SKM-1 (cell line): ENCODE measurements around the gene EIF4H.
"Not testable (repeated sequence)": the region's sequence is repeated elsewhere in the genome, so short reads cannot be mapped to it uniquely, and the experiment has no call there.

Source experiments
- DNase-seq: peaks from one replicate; lab custom pipeline; 2025; ENCODE audit not compliant: unreplicated experiment; lab: John Stamatoyannopoulos, UW

The EIF4H gene

GRCh38 chr7:74173866-74174605 is at the start of gene EIF4H:
Gene EIF4H (plus strand): TSS chr7:74174356. CDS start chr7:74174384, 28 bp downstream.
- DNase-seq: peak; percentile 78

DNA sequence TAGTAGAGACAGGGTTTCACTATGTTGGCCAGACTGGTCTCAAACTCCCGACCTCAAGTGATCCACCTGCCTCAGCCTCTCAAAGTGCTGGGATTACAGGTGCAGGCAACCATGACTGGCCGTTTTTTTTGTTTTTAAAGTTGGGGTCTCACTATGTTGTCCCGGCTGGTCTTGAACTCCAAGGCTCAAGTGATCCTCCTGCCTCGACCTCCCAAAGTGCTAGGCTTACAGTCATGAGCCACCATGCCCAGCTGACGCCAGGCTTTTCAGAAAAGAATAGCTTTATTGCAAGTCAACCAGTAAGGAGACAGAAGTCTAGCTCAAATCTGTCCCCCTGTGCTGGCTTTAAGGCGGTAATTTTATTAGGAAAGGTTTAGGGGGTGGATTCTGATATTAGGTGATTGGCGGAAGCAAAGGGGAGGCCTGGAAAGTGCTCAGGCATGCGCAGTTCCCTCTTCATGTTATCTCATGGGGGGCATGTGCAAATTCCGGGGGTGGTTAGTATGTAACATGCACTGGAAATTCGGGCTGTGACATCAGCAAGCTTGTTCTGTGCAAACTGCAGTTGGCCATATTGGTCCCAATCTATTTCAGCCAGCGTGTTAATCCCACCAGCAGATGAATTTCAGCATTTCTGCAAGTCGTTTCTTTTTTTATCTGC is 47.8 kb upstream of the EIF4H start:
- no peak for DNase-seq

- DNase-seq: no peak
These were observed 44.3 kb upstream of the EIF4H start for GRCh38 chr7:74129887-74130286.

DNA sequence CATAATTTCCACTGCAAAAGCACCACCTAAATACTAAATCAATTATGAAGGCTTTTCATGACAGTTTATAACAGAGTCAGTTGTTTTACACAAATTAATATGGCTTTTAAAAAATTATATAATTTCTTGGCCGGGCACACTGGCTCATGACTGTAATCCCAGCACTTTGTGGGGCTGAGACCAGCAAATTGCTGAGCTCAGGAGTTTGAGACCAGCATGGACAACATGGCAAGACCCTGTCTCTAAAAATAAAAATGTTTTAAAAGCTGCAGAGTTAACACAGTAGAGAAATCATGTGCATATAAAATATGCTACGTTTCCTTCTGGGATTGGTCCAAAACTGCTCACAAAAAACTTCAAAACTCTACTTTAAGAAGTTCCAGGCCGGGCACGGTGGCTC is 43.6 kb upstream of the EIF4H start:
- no peak for DNase-seq

GRCh38 chr7:74134117-74134620 is 40.0 kb upstream of the EIF4H start:
- no peak for DNase-seq

- DNase-seq: no peak
These were observed 35.8 kb upstream of the EIF4H start for GRCh38 chr7:74138334-74138867.

DNA sequence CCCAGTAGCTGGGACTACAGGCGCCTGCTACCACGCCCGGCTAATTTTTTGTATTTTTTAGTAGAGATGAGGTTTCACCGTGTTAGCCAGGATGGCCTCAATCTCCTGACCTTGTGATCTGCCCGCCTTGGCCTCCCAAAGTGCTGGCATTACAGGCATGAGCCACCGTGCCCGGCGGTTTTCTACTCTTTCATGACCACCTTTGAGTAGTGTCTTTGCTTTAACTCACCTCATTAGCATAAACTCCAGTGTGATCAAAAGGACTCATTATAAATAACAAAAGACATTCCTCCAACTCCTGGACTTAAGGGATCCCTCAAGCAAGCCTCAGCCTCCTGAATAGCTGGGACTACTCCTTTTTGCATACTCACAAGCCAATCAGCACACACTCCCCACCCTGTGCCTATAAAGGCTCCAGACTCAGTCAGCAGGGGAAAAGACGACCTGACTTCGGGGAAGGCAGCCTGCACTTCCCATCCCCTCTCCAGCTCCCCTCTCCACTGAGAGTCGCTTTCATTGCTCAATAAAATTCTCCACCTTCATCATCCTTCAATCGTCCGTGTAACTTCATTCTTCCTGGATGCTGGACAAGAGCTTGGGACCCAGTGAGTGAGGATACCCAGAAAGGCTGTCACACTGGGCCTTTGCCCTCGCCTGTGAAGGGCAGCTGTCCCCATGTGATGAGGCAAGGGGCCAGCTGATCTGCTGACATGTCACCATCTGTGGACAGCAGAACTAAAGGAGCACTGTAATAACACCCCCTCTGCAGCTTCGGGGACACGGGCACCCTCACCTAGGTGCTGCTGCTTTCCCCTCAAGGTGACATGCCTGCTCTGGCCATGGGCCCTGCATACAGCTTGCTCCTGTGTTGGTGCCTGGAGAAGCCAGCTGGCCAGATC is 35.0 kb upstream of the EIF4H start:
- no peak for DNase-seq

DNA sequence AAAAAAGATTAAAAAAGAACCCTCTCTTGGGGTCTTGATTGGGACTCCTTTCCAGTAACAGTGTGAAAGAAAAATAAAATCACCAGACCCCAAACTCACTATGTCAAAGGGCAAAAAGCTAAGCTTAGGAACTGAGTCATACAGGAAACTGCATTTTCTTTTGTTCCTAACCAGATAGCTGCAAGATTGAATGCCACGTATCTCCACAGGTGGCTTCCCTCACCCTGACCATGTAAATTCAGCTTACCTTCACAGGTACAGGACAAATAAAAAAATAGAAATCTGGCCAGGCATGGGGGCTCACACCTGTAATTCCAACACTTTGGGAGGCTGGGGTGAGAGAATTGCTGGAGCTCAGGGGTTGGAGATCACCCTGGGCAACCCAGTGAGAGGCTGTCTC is 32.5 kb upstream of the EIF4H start:
- DNase-seq: no peak

DNA sequence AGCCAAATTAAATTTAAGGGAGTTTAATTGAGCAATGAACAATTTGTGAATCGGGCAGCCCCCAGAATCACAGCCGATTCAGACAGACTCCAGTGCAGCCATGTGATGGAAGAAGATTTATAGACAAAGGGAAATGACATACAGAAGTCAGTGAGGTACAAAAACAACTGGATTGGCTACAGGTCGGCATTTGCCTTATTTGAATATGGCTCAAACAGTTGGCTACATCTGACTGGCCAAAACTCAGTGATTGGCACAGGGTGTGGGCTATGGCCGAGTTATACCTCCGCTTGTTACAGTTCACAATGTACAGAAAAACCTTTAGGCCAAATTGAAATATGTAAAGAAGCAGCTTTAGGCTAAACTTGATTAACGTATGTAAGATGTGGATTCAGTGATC is 30.8 kb upstream of the EIF4H start:
- DNase-seq: no peak

DNA sequence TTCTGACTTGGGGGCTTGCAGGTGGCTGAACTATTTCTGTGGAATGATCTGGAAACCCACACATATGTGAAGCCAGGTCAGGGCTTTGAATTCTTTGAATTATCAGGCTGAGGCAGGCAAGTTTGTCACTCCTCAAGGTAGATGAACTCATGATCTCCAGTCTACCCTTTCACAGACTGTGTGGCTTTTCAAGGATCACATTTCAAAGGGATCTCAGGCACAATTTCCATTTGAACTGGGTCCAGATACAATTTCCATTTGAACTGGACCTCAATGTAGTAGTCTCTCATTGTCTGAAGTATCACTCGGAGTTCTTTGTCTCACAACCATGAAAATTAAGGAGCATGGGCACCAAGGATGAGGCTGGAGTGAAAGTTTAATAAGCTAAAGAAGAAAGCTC is 25.7 kb upstream of the EIF4H start:
- DNase-seq: no peak

- no peak for DNase-seq
These were observed 25.1 kb upstream of the EIF4H start for GRCh38 chr7:74149071-74149470.

GRCh38 chr7:74149603-74150002 is 24.6 kb upstream of the EIF4H start:
- no peak for DNase-seq

- no peak for DNase-seq
These were observed 20.4 kb upstream of the EIF4H start for GRCh38 chr7:74153736-74154135.

DNA sequence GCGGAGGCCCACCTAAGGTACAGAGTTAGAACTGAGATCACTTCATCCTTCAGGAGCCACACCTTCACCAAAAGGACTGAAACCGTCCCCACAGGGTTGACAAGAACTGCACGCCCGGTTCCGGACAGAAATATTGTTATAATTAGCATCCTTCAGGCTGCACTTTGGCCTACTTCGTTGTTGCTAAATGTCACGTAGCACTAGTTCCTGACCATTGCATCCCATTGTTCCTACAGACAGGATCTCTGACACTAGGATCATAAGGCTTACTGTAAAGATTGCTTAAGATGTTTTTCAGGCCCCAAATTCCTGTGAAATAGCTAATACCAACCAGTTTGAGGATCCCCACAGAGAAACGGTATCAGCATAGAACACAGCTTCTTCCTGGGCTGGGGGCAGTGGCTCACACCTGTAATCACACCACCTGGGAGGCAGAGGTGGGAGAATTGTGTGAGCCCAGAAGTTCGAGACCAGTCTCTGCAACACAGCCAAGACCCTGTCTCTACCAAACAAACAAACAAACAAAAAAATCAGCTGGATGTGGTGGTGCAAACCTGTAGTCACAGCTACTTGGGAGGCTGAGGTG is 18.3 kb upstream of the EIF4H start:
- DNase-seq: no peak

DNA sequence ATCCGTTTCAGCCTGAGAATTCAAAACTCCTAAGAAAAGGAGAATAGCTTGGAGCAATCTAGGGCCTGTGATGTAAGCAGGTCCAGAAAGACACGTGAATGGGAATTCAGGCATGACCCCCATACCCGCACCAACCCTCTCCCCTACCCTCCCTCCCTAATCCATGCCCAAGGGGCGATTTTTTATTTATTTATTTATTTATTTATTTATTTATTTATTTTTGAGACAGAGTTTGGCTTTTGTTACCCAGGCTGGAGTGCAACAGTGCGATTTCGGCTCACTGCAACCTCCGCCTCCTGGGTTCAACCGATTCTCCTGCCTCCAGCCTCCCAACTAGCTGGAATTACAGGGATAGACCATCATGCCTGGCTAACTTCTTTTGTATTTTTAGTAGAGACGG is 16.6 kb upstream of the EIF4H start:
- no peak for DNase-seq

DNA sequence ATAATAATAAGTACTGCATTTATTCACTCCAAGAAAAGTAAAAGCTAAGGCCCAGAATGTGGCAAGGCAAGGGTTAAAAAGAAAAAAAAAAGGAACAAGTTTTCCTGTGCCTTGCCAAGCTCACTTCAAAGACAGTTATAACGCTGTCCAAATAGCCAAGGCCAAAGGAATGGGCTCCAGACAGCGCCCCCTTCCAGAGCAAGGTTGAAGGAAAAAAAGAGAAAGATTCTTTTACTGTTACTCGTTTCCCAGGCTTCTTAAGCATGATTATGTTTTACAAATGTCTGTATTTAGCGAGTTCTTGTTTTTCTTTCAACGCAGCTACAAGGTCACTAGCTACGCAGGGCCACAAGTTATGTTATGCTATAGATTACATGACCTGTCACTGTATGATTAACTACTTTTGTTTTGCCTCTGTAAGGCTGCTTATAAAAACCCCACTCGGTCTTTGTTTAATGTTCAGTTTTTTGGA is 9.1 kb upstream of the EIF4H start:
- no peak for DNase-seq

- no peak for DNase-seq
These were observed 8.1 kb upstream of the EIF4H start for GRCh38 chr7:74165867-74166593.

GRCh38 chr7:74167324-74167723 is 6.8 kb upstream of the EIF4H start:
- DNase-seq: not testable (repeated sequence)

GRCh38 chr7:74173074-74173473 is 1.1 kb upstream of the EIF4H start:
- no peak for DNase-seq

DNA sequence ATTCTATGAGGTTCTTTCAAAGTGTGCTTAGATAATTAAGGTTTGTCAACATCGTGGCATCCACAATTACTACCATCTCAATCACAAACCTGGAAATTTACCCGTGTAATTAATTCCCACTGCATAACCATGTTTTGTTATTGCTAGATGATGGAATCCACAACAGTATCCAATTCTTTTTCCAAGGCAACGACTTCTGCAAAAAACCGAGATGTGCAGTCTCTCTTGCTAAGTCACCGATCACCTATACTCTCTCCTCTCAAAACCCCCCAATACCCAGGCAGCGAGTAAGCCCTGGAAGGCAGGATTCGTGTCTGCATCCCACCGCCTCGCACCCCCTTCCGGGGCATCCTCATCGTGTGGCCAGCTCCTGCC is 678 bp upstream of the EIF4H start:
- DNase-seq: no peak
